Esophagus squamous epithelium (tissue), 5 donors: ENCODE results near the gene SPATA18. TPM values are rescaled to one million over a fixed set of nuclear protein-coding genes. Genes with fewer than 3 reads are reported as not detected.
"Not testable (repeated sequence)": the region's sequence is repeated elsewhere in the genome, so short reads cannot be mapped to it uniquely, and the experiment has no call there.

Experiments
- DNase-seq: peaks from one replicate; lab custom pipeline; 2025; lab: John Stamatoyannopoulos, UW
- H3K27ac ChIP-seq, 4 donors: fragments of 200-600 bp; sonication (generic); one replicate each; pipeline ENCODE4 v1.5.1; 2016 to 2019; ENCODE audit warnings: mild to moderate bottlenecking in 1 of 4
- H3K27me3 ChIP-seq, 4 donors: fragments of 200-600 bp; sonication (generic); 1 replicate in 3 of 4; 2 replicates in 1 of 4; pipeline versions ENCODE4 v1.5.1 to v1.6.0; 2017 to 2021; ENCODE audit warnings: antibody characterized with exemption in 1 of 4
- H3K36me3 ChIP-seq, 3 donors: fragments of 200-600 bp; sonication (generic); one replicate each; pipeline ENCODE4 v1.5.1; 2016 to 2019
- H3K4me1 ChIP-seq, 3 donors: fragments of 200-600 bp; sonication (generic); one replicate each; pipeline ENCODE4 v1.5.1; 2017 to 2019
- H3K4me3 ChIP-seq, 4 donors: fragments of 200-600 bp; sonication (generic); 1 replicate in 3 of 4; 2 replicates in 1 of 4; pipeline ENCODE4 v1.5.1; 2016 to 2019; ENCODE audit warnings: mild to moderate bottlenecking in 2 of 4, moderate library complexity in 1 of 4
- H3K9me3 ChIP-seq, 3 donors: fragments of 200-600 bp; sonication (generic); one replicate each; pipeline ENCODE4 v1.5.1; 2016 to 2019
- POLR2A ChIP-seq, 4 donors: fragments of 450-650 bp; IDR thresholded peaks; one replicate each; pipeline ENCODE4 v1.6.1; 2017; ENCODE audit warnings: antibody characterized with exemption in 4 of 4, mild to moderate bottlenecking in 4 of 4, moderate library complexity in 3 of 4
- WGBS, 2 donors: methylation state at CpG; one replicate each; pipeline ENCODE4 v1.1.5; 2018; 5-methylcytosine and 5-hydroxymethylcytosine counted together
- intact Hi-C: fragments of 100-400 bp; cut with DNase I; formaldehyde crosslinking; loops from one replicate; pipeline ENCODE4 v1.15.0; 2022
- total RNA-seq, 4 donors: library from RNA; depleted of rRNA; stranded (reverse); fragments of >200 nt; gene quantifications; one replicate each; pipeline ENCODE4 v1.1.0, GENCODE V29; 2016
- TF ChIP-seq, protein P1 (sequence below), 6 experiments: fragments of 450-650 bp in 4 of 6; fragments of 200-600 bp in 2 of 6; sonication (generic) in 2 of 6; IDR thresholded peaks; one replicate each; pipeline ENCODE4 v1.5.1; 2016 to 2019; ENCODE audit warnings: antibody characterized with exemption in 6 of 6, mild to moderate bottlenecking in 4 of 6, moderate library complexity in 4 of 6
- donor health status: DM: yes; HTN: yes; CAD: no.

Gene SPATA18
- total RNA-seq, 4 donors from 2014 or later: 5.4 to 6.9 (median 6.0) TPM

DNA sequence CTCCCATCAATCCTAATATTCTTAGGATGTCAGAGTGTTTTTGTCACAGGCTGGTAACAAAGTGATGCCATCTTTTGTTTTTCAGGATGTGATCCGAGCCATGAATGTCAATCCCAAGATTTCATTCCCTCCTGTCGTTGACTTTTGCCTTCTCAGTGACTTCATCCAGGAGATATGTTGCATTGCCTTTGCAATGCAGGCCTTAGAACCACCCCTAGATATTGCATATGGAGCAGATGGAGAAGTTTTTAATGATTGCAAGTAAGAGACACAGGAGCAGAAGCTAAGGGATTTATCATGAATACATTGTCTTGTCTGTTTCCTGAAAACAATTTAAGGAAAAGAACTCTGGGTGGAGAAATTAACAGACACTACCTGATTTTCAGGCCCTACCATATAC lies 28.6 kb downstream of the SPATA18 start:
- H3K27me3 ChIP-seq: no peaks in the 10 kb centered on the region
- 53 to 87% methylated on average over 2 of the region's 2 CpGs for WGBS, 2 donors
- TF ChIP-seq, protein P1, sequence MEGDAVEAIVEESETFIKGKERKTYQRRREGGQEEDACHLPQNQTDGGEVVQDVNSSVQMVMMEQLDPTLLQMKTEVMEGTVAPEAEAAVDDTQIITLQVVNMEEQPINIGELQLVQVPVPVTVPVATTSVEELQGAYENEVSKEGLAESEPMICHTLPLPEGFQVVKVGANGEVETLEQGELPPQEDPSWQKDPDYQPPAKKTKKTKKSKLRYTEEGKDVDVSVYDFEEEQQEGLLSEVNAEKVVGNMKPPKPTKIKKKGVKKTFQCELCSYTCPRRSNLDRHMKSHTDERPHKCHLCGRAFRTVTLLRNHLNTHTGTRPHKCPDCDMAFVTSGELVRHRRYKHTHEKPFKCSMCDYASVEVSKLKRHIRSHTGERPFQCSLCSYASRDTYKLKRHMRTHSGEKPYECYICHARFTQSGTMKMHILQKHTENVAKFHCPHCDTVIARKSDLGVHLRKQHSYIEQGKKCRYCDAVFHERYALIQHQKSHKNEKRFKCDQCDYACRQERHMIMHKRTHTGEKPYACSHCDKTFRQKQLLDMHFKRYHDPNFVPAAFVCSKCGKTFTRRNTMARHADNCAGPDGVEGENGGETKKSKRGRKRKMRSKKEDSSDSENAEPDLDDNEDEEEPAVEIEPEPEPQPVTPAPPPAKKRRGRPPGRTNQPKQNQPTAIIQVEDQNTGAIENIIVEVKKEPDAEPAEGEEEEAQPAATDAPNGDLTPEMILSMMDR (IDR thresholded peaks at IDR 0.05): no peak
- no peak for TF ChIP-seq POLR2A (IDR thresholded peaks at IDR 0.05)
- H3K4me1 ChIP-seq: no peaks in the 10 kb centered on the region
- no peak overlapping the region for H3K27ac ChIP-seq
- no peak overlapping the region for H3K4me3 ChIP-seq
- DNase-seq: no peak
- H3K9me3 ChIP-seq: no peaks in the 10 kb centered on the region
- intact Hi-C loops: no loop called here
- no peaks in the 10 kb centered on the region for H3K36me3 ChIP-seq

DNA sequence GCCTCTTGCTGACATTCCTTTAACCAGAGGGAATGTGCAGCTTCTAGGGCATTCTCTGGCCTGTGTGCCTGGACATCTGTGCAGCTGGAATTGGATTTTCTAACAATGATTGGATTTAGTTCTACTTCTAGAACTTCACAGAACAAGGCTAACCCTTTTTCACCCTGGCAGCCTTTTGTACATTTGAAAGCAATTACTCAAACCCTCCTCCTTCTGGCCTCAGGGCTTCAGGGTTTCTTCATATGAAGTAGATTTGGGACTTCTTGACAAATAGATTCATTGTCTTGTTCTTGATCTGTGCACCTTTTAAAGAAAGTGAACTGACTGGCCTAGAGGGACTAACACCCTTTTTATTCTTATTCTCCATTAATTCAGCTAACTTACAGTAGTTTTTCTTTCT lies 30.1 kb downstream of the SPATA18 start:
- Histone ChIP-seq H3K36me3 (no peaks in the 10 kb centered on the region), H3K4me3 (no peak overlapping the region), H3K4me1 (no peaks in the 10 kb centered on the region), H3K9me3 (peaks cover 0 to under 1% (median 0%) of the 10 kb centered on the region in 3 donors), H3K27ac (no peak overlapping the region), H3K27me3 (no peaks in the 10 kb centered on the region)
- TF ChIP-seq POLR2A (IDR thresholded peaks at IDR 0.05): no peak
- TF ChIP-seq, protein P1 (IDR thresholded peaks at IDR 0.05): no peak
- no peak for DNase-seq
- intact Hi-C loops: no loop called here

DNA sequence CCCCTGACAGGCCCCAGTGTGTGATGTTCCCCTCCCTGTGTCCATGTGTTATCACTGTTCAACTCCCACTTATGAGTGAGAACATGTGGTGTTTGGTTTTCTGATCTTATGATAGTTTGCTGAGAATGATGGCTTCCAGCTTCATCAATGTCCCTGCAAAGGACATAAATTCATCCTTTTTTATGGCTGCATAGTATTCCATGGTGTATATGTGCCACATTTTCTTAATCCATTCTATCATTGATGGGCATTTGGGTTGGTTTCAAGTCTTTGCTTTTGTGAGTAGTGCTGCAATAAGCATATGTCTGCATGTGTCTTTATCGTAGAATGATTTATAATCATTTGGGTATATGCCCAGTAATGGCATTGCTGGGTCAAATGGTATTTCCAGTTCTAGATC lies 35.3 kb downstream of the SPATA18 start:
- DNase-seq, H3K36me3 ChIP-seq, H3K9me3 ChIP-seq, H3K27me3 ChIP-seq, H3K4me3 ChIP-seq, intact Hi-C loops, H3K4me1 ChIP-seq, H3K27ac ChIP-seq: not testable (repeated sequence)
- WGBS, 2 donors: 75 to 81% methylated on average over 1 of the region's 1 CpG

DNA sequence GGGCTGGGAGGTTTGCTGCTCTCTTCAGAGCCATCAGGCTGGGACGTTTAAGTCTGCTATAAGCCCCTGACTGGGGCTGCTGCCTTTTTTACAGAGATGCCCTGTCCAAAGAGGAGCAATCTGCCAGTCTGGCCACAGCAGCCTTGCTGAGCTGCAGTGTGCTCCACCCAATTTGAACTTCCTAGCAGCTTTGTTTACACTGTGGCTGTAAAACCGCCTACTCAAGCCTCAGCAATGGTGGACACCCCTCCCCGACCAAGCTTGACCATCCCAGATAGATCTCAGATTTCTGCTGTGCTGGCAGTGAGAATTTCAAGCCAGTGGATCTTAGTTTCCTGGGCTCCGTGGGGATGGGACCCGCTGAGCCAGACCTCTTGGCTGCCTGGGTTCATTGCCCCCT lies 40.7 kb downstream of the SPATA18 start:
- no peak for TF ChIP-seq POLR2A (IDR thresholded peaks at IDR 0.05)
- TF ChIP-seq, protein P1 (IDR thresholded peaks at IDR 0.05): no peak
- intact Hi-C loops: no loop called here

DNA sequence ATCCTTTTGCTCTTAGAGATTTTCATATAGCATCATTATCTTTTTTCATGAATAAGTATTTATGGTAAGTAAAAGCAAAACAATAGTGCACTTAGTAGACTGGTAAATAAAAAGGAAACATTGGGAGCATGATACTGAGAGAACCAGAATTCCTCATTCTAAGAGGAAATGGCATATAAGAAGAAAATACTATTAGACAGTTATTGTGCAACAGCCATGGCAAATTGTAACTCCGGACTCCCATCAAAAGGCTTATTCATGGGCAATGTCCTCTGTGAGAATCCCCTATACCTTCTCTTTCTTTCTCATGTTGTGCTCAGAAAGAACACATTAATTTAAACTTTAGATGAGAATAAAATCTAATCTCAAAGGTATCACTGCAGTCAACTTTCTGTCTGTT lies 42.4 kb downstream of the SPATA18 start:
- Histone ChIP-seq H3K27ac (no peak overlapping the region), H3K27me3 (no peaks in the 10 kb centered on the region), H3K4me3 (no peak overlapping the region), H3K36me3 (no peaks in the 10 kb centered on the region), H3K4me1 (no peaks in the 10 kb centered on the region), H3K9me3 (no peaks in the 10 kb centered on the region)
- WGBS, 2 donors: 81 to 96% methylated on average over 1 of the region's 1 CpG
- TF ChIP-seq, protein P1 (IDR thresholded peaks at IDR 0.05): no peak
- TF ChIP-seq POLR2A (IDR thresholded peaks at IDR 0.05): no peak
- DNase-seq: no peak
- intact Hi-C loops: no loop called here

More for the DNA sequence above, 40.7 kb downstream of the SPATA18 start:
- WGBS, 2 donors: 80 to 81% methylated on average over 1 to 2 of the region's 5 CpGs
- H3K9me3 ChIP-seq: no peaks in the 10 kb centered on the region
- no peaks in the 10 kb centered on the region for H3K36me3 ChIP-seq
- DNase-seq: no peak
- no peak overlapping the region for H3K4me3 ChIP-seq
- H3K27me3 ChIP-seq: no peaks in the 10 kb centered on the region
- H3K27ac ChIP-seq: no peak overlapping the region
- no peaks in the 10 kb centered on the region for H3K4me1 ChIP-seq
